ENCODE data around the gene DUSP9.

The DUSP9 gene

GRCh38 chrX:153631346-153631745 lies 15.7 kb upstream of the DUSP9 start:
- H3K4me3 ChIP-seq (replicated peaks; ENCODE audit: insufficient read depth, low read length) = no peak overlapping the region
- H3K27ac ChIP-seq (replicated peaks) = no peak overlapping the region
- H3K27me3 ChIP-seq (ENCODE audit: insufficient read depth, poor library complexity, severe bottlenecking) = no peaks in the 10 kb centered on the region
- DNase-seq (ENCODE audit: low read depth in 1 of 2, low spot score in 1 of 2) = no peak
- TF ChIP-seq SPI1 (IDR thresholded peaks at IDR 0.05; ENCODE audit: borderline replicate concordance, low read depth) (no peak), POLR2AphosphoS5 (IDR thresholded peaks at IDR 0.05; ENCODE audit: low read depth) (no peak), CTCF (IDR thresholded peaks at IDR 0.05; ENCODE audit: insufficient read depth, low read length) (no peak), GABPA (IDR thresholded peaks at IDR 0.05; ENCODE audit: low read depth) (no peak)
- TF ChIP-seq, protein P1, sequence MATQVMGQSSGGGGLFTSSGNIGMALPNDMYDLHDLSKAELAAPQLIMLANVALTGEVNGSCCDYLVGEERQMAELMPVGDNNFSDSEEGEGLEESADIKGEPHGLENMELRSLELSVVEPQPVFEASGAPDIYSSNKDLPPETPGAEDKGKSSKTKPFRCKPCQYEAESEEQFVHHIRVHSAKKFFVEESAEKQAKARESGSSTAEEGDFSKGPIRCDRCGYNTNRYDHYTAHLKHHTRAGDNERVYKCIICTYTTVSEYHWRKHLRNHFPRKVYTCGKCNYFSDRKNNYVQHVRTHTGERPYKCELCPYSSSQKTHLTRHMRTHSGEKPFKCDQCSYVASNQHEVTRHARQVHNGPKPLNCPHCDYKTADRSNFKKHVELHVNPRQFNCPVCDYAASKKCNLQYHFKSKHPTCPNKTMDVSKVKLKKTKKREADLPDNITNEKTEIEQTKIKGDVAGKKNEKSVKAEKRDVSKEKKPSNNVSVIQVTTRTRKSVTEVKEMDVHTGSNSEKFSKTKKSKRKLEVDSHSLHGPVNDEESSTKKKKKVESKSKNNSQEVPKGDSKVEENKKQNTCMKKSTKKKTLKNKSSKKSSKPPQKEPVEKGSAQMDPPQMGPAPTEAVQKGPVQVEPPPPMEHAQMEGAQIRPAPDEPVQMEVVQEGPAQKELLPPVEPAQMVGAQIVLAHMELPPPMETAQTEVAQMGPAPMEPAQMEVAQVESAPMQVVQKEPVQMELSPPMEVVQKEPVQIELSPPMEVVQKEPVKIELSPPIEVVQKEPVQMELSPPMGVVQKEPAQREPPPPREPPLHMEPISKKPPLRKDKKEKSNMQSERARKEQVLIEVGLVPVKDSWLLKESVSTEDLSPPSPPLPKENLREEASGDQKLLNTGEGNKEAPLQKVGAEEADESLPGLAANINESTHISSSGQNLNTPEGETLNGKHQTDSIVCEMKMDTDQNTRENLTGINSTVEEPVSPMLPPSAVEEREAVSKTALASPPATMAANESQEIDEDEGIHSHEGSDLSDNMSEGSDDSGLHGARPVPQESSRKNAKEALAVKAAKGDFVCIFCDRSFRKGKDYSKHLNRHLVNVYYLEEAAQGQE (IDR thresholded peaks at IDR 0.05; ENCODE audit: insufficient replicate concordance, low read depth) = no peak

DNA sequence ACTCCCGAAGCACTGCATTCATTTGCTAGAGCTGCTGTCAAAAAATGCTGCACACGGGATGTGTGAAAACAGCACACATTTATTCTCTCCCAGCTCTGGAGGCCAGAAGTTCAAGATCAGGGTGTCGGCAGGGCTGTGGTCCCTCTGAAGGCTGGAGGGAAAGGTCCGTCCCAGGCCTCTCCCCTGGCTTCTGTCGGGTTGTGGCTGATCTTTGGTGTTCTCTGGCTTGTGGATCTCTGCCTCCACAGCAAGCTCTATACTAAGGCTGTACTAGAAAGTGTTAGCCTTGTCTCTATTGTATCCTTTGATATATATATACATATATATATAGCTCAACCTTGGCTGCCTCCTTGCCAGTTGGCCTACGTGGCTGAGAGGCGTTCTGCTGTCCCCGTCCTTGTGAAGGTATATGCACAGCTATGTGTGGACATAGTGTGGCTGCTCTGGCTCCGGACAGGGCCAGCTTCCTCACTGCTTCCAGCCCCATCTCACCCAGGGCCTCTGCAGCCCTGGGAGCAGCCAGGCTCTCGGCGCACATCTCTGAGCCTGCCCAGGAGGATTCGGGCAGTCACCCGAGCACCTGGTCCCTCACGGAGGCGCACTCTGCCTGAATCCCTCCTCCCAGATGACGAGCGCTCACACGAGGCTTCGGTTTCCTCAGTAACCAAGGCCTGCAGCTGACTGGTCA lies 15.0 kb upstream of the DUSP9 start:
- H3K27ac ChIP-seq (replicated peaks) = no peak overlapping the region
- TF ChIP-seq CTCF (IDR thresholded peaks at IDR 0.05; ENCODE audit: insufficient read depth, low read length) (no peak), GABPA (IDR thresholded peaks at IDR 0.05; ENCODE audit: low read depth) (no peak)
- TF ChIP-seq, protein P1 (IDR thresholded peaks at IDR 0.05; ENCODE audit: insufficient replicate concordance, low read depth) = no peak

DNA sequence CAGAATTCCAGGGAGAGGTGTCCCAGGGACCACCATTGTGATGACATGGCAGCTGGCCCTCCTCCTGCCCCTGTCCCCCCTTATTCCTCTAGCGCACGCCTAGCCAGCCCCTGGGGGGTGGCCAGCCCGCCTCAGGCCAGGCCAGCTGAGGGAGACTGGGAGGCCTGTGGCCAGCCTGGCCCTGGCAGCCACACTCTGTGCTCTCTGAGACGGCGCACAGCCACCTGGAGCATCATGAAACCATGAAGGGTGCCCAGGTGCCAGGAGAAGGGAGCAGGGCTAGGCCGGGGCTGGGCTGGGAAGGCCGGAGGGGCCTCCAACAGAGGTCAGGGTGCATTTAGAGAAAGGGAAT lies 14.4 kb upstream of the DUSP9 start:
- Histone ChIP-seq H3K4me3 (replicated peaks; ENCODE audit: insufficient read depth, low read length) (no peak overlapping the region), H3K27me3 (ENCODE audit: insufficient read depth, poor library complexity, severe bottlenecking) (no peaks in the 10 kb centered on the region), H3K27ac (replicated peaks) (no peak overlapping the region)
- no peak for DNase-seq (ENCODE audit: low read depth in 1 of 2, low spot score in 1 of 2)
- TF ChIP-seq SPI1 (IDR thresholded peaks at IDR 0.05; ENCODE audit: borderline replicate concordance, low read depth) = no peak
- no peak for TF ChIP-seq GABPA (IDR thresholded peaks at IDR 0.05; ENCODE audit: low read depth)
- TF ChIP-seq, protein P1 (IDR thresholded peaks at IDR 0.05; ENCODE audit: insufficient replicate concordance, low read depth) = no peak
- no peak for TF ChIP-seq CTCF (IDR thresholded peaks at IDR 0.05; ENCODE audit: insufficient read depth, low read length)
- no peak for TF ChIP-seq POLR2AphosphoS5 (IDR thresholded peaks at IDR 0.05; ENCODE audit: low read depth)

More for the DNA sequence above, 15.0 kb upstream of the DUSP9 start:
- H3K4me3 ChIP-seq (replicated peaks; ENCODE audit: insufficient read depth, low read length) = no peak overlapping the region
- H3K27me3 ChIP-seq (ENCODE audit: insufficient read depth, poor library complexity, severe bottlenecking) = no peaks in the 10 kb centered on the region
- DNase-seq (ENCODE audit: low read depth in 1 of 2, low spot score in 1 of 2) = no peak

Data from HL-60 (cell line).